ENCODE results near the gene HIGD1B.

- TF ChIP-seq, protein P1, sequence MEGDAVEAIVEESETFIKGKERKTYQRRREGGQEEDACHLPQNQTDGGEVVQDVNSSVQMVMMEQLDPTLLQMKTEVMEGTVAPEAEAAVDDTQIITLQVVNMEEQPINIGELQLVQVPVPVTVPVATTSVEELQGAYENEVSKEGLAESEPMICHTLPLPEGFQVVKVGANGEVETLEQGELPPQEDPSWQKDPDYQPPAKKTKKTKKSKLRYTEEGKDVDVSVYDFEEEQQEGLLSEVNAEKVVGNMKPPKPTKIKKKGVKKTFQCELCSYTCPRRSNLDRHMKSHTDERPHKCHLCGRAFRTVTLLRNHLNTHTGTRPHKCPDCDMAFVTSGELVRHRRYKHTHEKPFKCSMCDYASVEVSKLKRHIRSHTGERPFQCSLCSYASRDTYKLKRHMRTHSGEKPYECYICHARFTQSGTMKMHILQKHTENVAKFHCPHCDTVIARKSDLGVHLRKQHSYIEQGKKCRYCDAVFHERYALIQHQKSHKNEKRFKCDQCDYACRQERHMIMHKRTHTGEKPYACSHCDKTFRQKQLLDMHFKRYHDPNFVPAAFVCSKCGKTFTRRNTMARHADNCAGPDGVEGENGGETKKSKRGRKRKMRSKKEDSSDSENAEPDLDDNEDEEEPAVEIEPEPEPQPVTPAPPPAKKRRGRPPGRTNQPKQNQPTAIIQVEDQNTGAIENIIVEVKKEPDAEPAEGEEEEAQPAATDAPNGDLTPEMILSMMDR (IDR thresholded peaks at IDR 0.05): no peak
- TF ChIP-seq POLR2A (IDR thresholded peaks at IDR 0.05) (no peak), EP300 (IDR thresholded peaks at IDR 0.05) (no peak)
Measured at GRCh38 chr17:44808156-44808555, 39.5 kb upstream of the HIGD1B start.

Measured in ovary (tissue), 3 donors.